Loucy (cell line): ENCODE measurements around the gene EPHA2.

Source experiments
- H2AFZ ChIP-seq: fragments of 200-600 bp; sonication (generic); 2 replicates; pipeline ENCODE4 v1.6.0; 2016; ENCODE audit warnings: antibody characterized with exemption, mild to moderate bottlenecking, low read length, moderate library complexity
- H3F3A ChIP-seq: fragments of 200-600 bp; 2 replicates; pipeline ENCODE4 v1.6.0; 2016; ENCODE audit warnings: antibody characterized with exemption, low read depth, mild to moderate bottlenecking
- H3K27me3 ChIP-seq: fragments of 200-600 bp; sonication (generic); 2 replicates; pipeline ENCODE4 v1.6.1; 2014; ENCODE audit warnings: low read length, mild to moderate bottlenecking; ENCODE audit not compliant: insufficient read depth, poor library complexity, severe bottlenecking
- H3K36me3 ChIP-seq: fragments of 200-600 bp; sonication (generic); 2 replicates; pipeline ENCODE4 v1.6.1; 2016; ENCODE audit warnings: low read length; ENCODE audit not compliant: insufficient read depth
- H3K4me1 ChIP-seq: fragments of 200-600 bp; sonication (generic); 2 replicates; pipeline ENCODE4 v1.5.1; 2014; ENCODE audit warnings: low read length, mild to moderate bottlenecking; ENCODE audit not compliant: insufficient read depth, poor library complexity, severe bottlenecking
- H3K4me2 ChIP-seq: fragments of 200-600 bp; sonication (generic); 2 replicates; pipeline ENCODE4 v1.6.0; 2014; ENCODE audit warnings: antibody characterized with exemption, low read length, low read depth, mild to moderate bottlenecking; ENCODE audit not compliant: poor library complexity, severe bottlenecking
- H3K4me3 ChIP-seq: fragments of 200-600 bp; sonication (generic); 2 replicates; pipeline ENCODE4 v1.5.1; 2014; ENCODE audit warnings: low read length, mild to moderate bottlenecking, mixed read lengths; ENCODE audit not compliant: poor library complexity, severe bottlenecking
- H3K79me2 ChIP-seq: fragments of 200-600 bp; sonication (generic); 2 replicates; pipeline ENCODE4 v1.6.1; 2014; ENCODE audit warnings: low read length; ENCODE audit not compliant: insufficient read depth
- H3K9ac ChIP-seq: fragments of 200-600 bp; sonication (generic); 2 replicates; pipeline ENCODE4 v1.6.0; 2014; ENCODE audit warnings: mild to moderate bottlenecking, low read depth, low read length, moderate library complexity; ENCODE audit not compliant: poor library complexity, severe bottlenecking
- H3K9me2 ChIP-seq: fragments of 200-600 bp; sonication (generic); replicated peaks from 2 replicates; pipeline ENCODE4 v1.6.1; 2016; ENCODE audit warnings: low read depth, low read length, mixed read lengths
- H3K9me3 ChIP-seq: fragments of 200-600 bp; sonication (generic); 2 replicates; pipeline ENCODE4 v1.6.1; 2014; ENCODE audit warnings: mild to moderate bottlenecking, antibody characterized with exemption, low read length, low read depth; ENCODE audit not compliant: insufficient read depth
- H4K20me1 ChIP-seq: fragments of 200-600 bp; sonication (generic); 2 replicates; pipeline ENCODE4 v1.6.0; 2014; ENCODE audit warnings: antibody characterized with exemption, low read length, mild to moderate bottlenecking; ENCODE audit not compliant: insufficient read depth, poor library complexity, severe bottlenecking
- EZH2phosphoT487 ChIP-seq: fragments of 200-600 bp; IDR thresholded peaks from 2 replicates; pipeline ENCODE4 v1.6.1; 2018; ENCODE audit warnings: antibody characterized with exemption, mild to moderate bottlenecking, moderate library complexity, borderline replicate concordance
- TF ChIP-seq, protein P1 (sequence below): fragments of 200-600 bp; sonication (generic); conservative IDR thresholded peaks from 2 replicates; pipeline ENCODE4 v1.5.1; 2014; ENCODE audit warnings: mild to moderate bottlenecking, antibody characterized with exemption, low read length

EPHA2 gene

DNA sequence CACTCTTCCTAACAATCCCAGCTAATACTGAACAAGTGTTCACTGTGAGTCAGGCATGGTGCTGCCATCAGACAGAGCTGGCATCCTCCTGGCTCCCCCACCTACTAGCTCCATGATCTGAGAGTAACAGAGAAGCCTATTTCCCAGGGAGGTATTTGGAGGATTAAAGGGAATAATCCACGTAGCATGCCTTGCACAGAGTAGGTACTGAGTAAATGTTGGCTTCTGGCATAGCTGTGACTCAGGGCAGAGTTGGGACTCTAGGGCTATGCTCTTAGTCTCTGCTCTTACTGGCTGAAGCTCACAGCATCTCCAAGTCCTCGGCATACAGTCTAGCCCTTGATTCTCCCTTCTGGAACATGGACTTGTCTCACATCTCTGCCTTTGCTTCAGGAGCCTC, 48.3 kb upstream of the EPHA2 start:
- Histone ChIP-seq H2AFZ (no peak overlapping the region), H3K36me3 (no peaks in the 10 kb centered on the region), H3K4me3 (no peak overlapping the region), H3K4me2 (no peak overlapping the region), H4K20me1 (no peaks in the 10 kb centered on the region), H3K27me3 (no peaks in the 10 kb centered on the region), H3K9me2 (no peaks in the 10 kb centered on the region), H3K9ac (no peak overlapping the region), H3K79me2 (peaks cover 7% of the 10 kb centered on the region; the same call in 1 of the 2 replicates), H3K9me3 (no peaks in the 10 kb centered on the region), H3F3A (no peaks in the 10 kb centered on the region), H3K4me1 (peaks cover 14% of the 10 kb centered on the region)
- TF ChIP-seq, protein P1, sequence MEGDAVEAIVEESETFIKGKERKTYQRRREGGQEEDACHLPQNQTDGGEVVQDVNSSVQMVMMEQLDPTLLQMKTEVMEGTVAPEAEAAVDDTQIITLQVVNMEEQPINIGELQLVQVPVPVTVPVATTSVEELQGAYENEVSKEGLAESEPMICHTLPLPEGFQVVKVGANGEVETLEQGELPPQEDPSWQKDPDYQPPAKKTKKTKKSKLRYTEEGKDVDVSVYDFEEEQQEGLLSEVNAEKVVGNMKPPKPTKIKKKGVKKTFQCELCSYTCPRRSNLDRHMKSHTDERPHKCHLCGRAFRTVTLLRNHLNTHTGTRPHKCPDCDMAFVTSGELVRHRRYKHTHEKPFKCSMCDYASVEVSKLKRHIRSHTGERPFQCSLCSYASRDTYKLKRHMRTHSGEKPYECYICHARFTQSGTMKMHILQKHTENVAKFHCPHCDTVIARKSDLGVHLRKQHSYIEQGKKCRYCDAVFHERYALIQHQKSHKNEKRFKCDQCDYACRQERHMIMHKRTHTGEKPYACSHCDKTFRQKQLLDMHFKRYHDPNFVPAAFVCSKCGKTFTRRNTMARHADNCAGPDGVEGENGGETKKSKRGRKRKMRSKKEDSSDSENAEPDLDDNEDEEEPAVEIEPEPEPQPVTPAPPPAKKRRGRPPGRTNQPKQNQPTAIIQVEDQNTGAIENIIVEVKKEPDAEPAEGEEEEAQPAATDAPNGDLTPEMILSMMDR = no peak
- no peak for TF ChIP-seq EZH2phosphoT487

- no peaks in the 10 kb centered on the region for H3F3A ChIP-seq
- H3K36me3 ChIP-seq = no peaks in the 10 kb centered on the region
- H3K4me3 ChIP-seq = no peak overlapping the region
- no peak overlapping the region for H3K9ac ChIP-seq
- no peaks in the 10 kb centered on the region for H3K9me2 ChIP-seq
- no peak overlapping the region for H2AFZ ChIP-seq
- no peak overlapping the region for H3K4me2 ChIP-seq
- no peaks in the 10 kb centered on the region for H3K27me3 ChIP-seq
- H3K79me2 ChIP-seq = peaks cover 7% of the 10 kb centered on the region; the same call in 1 of the 2 replicates
- no peak for TF ChIP-seq EZH2phosphoT487
- TF ChIP-seq, protein P1 = no peak
- peaks cover 14% of the 10 kb centered on the region for H3K4me1 ChIP-seq
- H4K20me1 ChIP-seq = no peaks in the 10 kb centered on the region
- H3K9me3 ChIP-seq = no peaks in the 10 kb centered on the region
Measured at GRCh38 chr1:16203550-16203949, 47.7 kb upstream of the EPHA2 start.

GRCh38 chr1:16202281-16203210, 46.7 kb upstream of the EPHA2 start:
- no peak overlapping the region for H3K9ac ChIP-seq
- peaks cover 7% of the 10 kb centered on the region; the same call in 1 of the 2 replicates for H3K79me2 ChIP-seq
- no peaks in the 10 kb centered on the region for H3K9me3 ChIP-seq
- no peaks in the 10 kb centered on the region for H3F3A ChIP-seq
- peaks cover 14% of the 10 kb centered on the region for H3K4me1 ChIP-seq
- no peak overlapping the region for H3K4me2 ChIP-seq
- H3K4me3 ChIP-seq = no peak overlapping the region
- no peaks in the 10 kb centered on the region for H4K20me1 ChIP-seq
- H3K9me2 ChIP-seq = no peaks in the 10 kb centered on the region
- TF ChIP-seq, protein P1 = no peak
- no peak for TF ChIP-seq EZH2phosphoT487
- H3K36me3 ChIP-seq = no peaks in the 10 kb centered on the region
- H2AFZ ChIP-seq = no peak overlapping the region
- no peaks in the 10 kb centered on the region for H3K27me3 ChIP-seq
